GM19238 (cell line): Measurements from ENCODE around the gene C1GALT1C1.
A peak's percentile ranks its signal among the peaks of the same experiment; 100 is the strongest.
"Not testable (repeated sequence)": the region's sequence is repeated elsewhere in the genome, so short reads cannot be mapped to it uniquely, and the experiment has no call there.

Experiments
- DNase-seq: peaks from one replicate; pipeline ENCODE4 v3.0.0; 2011; ENCODE audit warnings: low spot score; ENCODE audit not compliant: insufficient read length

The C1GALT1C1 gene

DNA sequence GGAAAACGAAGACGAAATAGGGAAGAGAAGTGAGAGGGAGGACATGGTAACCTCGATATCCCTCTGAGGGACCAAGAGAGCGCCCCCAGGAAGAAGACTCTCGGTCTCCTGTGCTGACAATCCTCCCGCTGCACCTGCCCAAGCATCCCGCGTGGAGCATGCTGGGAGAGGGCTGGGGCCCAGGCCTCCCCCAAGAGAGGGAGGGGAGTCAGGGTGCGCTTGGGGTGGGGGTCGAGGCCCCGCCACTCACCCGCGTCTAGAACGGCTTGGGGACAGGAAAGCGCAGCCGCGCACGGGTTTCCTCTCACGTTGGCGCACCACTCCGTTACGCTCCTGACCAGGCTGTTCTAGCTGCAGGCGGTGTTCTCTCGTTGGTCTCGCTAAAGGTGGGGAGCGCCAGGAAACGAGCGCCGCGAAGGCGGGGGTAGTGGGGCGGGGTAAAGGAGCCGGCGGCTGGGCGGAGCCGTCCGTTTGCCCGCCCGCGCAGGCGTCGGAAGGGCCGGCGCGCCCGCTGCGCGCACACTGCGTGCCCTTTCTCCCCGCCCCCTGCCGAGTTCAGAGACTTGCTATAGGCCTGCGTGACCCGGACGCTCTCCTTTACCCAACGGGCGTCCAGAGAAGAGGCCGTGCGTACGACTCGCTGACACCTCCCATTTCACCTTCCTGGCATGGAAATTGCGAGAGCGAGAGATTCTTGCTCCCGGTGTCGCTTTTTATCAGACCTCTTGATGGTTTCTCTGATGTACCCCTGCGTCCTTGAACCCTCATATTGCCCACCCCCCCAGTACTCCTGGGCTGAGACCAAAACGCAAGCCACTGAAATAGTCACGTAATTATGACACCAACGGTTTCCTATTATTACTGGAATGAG, at the start of gene C1GALT1C1:
Gene C1GALT1C1, minus strand, starts transcription at position 388 of the 871 bp plus-strand sequence. CDS start 2,888 bp downstream, outside the sequence.
- peak; percentile 50 for DNase-seq

DNA sequence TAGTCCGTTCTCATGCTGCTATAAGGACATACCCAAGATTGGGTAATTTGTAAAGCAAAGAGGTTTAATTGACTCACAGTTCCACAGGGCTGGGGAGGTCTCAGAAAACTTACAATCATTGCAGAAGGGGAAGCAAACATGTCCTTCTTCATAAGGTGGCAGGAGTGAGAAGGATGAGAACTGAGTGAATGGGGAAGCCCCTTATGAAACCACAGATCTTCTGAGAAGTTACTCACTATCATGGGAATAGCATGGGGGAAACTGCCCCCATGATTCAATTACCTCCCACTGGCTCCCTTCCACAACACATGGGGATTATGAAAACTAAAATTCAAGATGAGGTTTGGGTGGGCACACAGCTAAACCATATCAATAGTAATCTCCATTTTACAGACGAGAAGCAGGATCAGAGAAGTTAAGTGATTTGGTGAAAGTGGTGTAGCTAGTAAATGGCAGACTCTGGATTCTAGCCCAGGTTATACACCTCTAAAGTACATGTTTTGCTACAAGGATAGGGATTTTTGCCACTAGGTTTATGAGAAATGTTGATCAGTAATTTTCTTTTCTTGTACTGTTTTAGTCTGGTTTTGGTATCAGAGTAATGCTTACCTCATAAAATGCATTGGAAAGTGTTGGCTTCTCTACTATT, 47.3 kb upstream of the C1GALT1C1 start:
- DNase-seq = no peak

DNA sequence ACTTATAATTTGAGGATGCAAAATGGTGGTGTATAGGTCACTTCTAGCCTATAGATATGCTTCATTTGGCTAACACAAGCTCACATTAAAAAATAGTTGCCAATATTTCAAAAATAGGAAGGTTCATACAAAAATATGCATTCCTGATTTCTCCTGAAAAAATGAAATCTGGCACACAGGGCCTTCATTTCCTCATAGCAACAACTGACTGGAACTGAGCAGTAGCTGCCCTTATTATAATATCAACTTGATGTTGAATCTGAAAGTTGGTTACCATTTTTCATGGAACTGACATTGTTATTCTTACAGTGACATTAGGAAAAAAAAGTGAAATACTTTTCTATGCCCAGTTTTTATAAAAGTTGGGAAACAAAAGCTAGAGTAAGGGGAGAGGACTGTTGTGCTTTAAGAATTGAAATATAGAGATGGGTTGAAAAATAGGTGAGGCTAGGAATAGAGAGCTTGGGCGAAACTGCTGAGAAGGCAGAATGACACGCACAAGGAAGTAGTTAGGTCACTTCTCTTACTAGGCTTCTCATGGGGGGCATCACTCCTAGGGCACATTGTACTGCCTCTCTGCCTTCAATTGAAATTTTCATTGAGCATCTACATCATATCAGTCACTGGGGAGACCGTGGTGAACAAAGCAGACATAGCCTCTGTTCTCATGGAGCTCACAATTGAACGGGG, 43.1 kb upstream of the C1GALT1C1 start:
- no peak for DNase-seq

DNA sequence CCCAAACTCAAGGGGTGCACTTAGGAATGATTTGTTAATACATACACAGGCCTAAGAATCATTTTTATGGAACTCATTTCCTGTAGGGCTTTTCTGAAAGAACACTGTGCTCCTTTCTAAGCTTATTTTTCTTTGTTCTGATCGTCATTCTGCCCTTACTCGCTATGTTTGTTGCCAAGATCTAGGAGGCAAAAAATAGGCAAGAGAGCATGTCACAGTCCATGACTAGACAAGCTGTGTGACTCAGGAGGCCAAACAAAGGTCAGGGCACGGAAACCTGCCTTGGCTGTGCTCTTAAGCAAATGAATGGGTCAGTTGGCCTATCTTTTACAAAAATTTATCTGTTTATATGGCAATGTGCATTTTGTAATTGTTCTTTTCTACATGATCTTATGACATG, 42.5 kb upstream of the C1GALT1C1 start:
- no peak for DNase-seq

DNA sequence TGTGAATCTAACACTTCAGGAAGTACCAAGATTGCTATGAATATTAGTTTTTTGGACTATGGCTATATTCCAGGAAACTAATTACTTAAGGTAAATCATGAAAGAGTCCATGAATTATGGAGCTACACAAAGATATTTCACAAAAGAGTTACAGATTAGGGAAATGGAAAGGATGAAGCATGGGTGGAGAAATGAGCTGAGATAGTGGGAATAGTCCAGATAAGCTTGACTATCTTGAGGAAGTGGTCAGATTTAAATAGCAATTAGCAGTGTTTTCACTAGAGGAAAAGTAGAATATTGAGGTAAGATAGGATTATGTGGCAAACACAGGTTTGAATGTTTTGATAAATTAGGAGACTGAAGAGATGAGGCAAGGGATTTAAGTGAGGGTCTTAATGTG, 42.1 kb upstream of the C1GALT1C1 start:
- DNase-seq = no peak

DNA sequence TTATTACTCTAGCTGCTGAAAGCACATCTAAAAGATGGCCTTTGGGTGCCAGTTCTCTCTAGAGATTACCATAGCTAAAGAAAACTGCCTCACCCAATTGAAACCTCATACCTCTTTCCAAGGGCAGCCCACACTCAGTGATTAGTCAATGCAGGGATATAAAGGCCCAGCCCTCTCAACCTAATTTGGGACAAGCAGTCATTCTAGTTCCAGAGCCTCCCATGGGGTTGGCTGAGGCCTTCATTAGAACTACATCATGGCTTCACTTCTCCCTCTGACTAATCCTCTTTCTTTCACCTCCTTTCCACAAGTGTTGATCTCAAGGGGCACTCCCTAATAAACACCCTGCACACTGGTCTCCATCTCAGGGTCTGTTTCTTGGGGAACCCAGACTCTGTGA, 38.5 kb upstream of the C1GALT1C1 start:
- no peak for DNase-seq

DNA sequence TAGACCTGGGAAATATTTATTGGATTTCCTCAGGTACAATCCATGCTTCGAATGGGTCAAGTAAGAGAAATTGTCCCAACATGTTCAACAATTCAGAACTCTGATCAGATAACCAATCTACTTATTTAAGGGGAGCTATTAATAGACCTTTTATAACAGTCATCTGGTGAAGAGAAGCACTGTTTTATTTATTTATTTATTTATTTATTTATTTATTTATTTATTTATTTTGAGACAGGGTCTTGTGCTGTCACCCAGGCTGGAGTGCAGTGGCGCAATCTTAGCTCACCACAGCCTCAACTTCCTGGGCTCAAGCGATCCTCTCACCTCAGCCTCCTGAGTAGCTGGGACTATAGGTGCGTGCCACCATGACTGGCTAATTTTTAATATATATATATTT, 34.7 kb upstream of the C1GALT1C1 start:
- not testable (repeated sequence) for DNase-seq

DNA sequence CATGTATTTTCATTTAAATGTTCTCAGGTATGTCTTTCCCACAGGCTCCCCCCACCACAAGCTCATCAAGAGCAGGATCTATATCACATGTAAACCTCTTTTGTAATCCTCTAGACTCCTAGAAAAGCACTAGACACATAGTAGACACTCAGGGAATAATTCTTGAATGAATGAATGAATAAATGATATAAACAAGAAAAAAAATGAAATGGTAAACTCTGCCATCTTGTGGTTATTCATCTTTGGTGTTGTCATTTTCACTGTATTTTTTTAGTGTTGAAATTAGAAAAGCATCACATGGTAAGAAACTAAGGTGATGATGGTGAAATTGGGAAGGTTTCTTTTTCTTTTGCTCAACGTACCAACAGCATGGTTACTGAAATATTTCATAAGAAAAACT, 34.2 kb upstream of the C1GALT1C1 start:
- DNase-seq = no peak

DNA sequence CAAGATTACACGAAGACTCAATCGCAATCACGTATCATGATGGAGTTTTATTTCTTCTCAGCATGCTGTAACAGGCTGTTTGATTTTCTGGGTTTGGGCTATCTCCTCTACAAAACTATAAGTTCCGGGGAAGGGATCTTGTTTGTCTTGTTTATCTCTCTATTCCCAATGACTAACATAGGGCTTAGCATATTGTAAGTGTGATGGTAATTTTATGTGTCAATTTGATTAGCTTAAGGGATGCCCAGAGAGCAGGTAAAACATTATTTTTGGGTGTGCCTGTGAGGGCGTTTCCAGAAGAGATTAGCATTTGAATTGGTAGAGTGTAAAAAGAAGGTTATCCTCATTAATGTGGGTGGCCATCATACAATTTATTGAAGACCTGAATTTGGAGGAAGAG, 32.8 kb upstream of the C1GALT1C1 start:
- no peak for DNase-seq

DNA sequence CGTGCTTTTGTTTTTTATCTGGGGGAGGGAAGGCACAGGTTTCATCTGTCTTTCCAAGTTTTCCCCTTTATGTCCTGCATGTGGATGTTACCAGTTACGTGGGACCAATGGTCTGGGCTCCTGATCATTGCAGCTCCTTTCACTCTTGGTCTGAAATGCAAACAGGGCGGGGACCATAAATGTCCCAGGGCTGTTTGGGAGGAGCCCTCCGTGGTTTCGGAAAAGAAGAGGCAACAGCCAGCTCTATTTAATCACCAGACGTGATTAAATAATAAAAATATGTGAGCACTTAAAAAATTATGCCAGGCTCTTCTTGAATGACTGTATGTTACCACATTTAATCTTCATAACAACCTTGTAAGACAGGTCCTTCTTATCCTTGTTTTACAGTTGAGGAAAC, 30.8 kb upstream of the C1GALT1C1 start:
- no peak for DNase-seq

DNA sequence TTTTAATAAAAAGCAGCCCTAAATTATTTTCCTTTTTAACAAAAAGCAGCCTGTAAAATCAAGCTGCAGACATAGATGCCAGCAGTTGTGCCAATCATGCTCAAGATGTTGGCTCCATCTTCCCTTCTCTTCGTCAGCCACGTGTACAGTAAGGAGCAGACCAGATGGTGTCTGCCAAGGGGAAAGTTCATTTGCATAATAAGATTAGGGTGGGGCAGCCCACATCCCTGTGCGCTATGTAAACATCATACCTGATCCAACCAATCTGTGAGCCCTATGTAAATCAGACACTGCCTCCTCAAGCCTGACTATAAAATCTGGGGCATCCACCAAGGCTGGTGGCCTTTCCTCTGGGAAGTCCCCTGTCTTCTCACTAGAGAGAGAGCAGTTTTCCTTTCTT, 23.1 kb upstream of the C1GALT1C1 start:
- no peak for DNase-seq

DNA sequence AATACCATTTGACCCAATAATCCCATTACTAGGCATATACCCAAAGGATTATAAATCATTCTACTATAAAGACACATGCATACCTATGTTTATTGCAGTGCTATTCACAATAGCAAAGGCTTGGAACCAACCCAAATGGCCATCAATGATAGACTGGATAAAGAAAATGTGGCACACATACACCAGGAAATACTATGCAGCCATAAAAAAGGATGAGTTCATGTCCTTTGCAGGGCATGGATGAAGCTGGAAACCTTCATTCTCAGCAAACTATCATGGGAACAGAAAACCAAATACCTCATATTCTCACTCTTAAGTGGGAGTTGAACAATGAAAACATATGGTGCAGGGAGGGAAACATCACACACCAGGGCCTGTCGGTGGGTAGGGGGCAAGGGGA, 22.4 kb upstream of the C1GALT1C1 start:
- DNase-seq = not testable (repeated sequence)

DNA sequence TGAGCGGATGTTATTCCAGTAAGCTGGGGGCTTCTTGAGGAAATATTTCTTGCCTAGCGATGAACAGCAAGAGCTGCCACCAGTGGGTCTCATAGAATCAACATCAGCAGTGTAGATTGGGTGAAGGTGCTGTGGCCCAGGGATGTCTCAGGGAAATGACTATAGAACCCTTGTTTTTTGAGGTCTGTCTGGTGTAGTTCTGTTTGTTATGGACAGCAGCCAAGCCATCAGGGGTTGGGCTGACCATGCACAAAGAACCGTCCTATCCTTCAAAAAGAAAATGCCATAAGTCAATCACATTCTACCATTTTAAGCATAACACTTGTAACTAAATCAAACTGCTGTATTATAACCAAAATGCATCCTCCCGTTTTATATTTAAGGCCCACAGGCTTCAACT, 17.3 kb upstream of the C1GALT1C1 start:
- DNase-seq = no peak

DNA sequence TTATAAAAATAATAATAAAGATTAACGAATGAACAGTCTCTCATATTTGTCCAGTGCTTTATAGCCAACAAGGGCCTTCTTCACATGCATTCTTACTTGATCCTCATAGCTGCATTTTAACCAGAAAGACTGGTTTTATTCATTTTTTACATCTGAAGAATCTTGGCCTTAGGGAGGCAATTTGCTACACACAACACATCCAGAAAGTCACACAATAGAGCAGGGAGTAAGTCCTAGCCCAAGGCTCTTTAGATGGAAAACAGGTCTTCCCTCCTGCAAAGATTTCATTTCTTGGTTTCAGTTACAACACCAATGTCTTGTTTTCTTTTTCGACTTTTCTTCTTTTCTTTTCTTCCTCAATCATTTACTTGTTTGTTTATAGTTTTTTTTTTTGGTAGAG, 13.0 kb upstream of the C1GALT1C1 start:
- DNase-seq = no peak

DNA sequence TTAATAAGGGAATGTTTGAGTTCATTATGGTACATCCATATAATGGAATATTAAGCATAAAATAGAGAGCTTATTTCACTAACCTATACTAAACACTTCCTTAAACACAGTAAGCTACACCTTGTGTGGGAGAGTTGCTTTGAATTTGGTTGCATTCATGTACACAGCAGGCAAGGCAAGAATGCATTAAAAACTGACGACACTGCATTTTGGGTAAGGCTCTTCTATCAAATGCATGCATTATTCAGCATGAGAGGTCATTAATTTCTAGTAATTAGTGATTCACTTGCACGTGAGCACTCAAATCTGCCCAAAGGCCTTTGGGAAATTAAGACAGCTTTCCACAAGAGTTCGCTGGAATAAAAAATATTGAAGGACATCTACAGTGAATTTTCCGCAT, 8.8 kb upstream of the C1GALT1C1 start:
- no peak for DNase-seq

DNA sequence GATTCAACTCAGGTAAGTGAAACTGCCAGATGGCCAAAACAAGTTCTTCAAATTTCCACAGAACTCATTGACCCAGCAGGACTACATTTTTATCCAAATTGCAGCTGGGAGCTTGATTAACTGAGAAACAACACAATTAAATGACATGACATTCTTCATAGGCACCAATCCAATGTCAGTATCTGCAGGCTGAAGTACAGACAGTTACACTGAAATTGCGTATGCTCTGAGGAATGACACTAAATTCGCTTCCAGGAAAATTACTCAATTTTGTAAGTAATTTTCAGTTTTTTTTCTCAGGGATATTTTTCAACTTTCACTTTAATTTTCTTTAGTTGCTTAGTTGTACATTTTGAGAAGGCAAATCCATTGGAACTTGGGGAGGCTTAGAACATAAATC, 4.5 kb downstream of the C1GALT1C1 start:
- no peak for DNase-seq

DNA sequence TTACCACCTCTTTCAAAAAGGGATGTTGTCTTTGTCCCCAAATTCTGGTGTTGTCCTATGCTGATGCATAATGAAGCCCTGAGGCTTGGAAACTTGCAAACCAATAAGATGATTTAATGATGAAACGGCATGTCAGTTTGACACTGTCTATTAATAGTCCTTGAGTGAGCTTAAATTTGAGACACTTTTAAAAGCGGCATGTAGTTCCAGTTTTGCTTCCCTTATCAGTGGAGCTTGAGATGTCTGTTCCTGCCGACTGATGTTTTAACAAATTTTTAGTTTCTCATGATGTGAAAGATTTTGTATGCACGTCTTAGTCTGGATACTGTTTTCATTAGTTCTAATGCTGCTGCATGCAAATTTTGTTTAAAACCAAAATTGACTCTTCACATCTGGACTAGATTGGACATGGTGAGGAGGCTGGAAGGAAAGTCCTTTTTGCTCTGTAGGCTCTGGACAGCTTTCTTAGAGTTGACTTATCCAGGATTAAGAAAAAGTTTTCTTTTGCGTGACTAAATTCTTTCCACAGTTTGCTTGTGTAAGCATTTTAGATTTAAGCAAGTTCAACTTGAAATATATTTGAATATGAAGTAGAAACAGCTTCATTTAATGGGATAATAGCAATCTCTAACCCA, 11.7 kb downstream of the C1GALT1C1 start:
- DNase-seq = no peak

DNA sequence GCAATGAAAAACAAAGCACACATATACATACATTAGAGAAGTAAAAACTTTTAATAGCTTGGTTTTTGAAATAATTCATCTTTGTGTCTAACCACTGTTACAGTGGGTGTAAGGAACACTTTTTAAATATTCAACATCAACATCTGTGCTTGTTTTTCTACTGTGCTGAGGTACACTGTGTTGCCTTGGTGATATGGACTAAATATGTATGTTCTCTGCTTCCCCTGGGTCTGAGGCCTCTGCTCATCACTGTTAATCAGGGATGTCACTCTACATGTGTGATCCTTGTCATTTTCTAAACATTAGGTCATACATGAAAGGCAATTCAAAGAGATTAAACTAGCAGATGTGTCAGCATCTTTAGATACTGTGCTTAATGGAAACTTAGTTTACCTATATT, 15.0 kb downstream of the C1GALT1C1 start:
- DNase-seq = no peak

DNA sequence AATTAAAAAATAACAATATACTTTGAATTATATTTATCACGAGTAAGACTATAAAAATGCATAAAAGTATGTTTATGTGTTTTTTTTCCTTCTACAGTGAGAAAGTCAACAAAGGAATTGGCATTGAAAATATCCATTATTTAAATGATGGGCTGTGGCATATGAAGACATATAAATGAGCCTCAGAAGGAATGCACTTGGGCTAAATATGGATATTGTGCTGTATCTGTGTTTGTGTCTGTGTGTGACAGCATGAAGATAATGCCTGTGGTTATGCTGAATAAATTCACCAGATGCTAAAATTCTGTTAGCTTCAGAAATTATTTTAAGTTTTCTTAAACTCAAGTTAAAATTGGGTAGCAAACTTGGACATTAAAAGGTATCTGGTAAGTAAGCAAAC, 17.8 kb downstream of the C1GALT1C1 start:
- DNase-seq = no peak

DNA sequence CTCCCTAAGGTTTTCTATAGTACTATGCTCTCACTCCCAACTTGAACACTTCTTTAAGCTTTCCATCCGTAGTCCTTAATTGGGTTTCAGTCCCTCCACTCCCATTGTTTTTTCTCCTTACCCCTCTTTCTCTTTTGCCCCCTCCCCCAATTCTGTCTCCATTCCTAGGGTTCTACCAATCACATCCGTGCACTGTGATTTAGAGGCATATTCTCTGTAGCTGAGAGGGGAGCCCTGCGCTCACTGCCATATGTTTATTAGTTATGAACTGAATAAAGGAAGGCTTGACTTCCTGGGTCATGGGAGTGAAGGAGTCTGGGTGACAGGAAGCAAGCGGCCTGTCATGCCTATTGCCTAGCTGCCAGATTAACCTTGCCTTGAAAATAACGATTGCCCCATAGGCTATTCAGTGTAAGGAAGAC, 25.5 kb downstream of the C1GALT1C1 start:
- peak; percentile 16 for DNase-seq

DNA sequence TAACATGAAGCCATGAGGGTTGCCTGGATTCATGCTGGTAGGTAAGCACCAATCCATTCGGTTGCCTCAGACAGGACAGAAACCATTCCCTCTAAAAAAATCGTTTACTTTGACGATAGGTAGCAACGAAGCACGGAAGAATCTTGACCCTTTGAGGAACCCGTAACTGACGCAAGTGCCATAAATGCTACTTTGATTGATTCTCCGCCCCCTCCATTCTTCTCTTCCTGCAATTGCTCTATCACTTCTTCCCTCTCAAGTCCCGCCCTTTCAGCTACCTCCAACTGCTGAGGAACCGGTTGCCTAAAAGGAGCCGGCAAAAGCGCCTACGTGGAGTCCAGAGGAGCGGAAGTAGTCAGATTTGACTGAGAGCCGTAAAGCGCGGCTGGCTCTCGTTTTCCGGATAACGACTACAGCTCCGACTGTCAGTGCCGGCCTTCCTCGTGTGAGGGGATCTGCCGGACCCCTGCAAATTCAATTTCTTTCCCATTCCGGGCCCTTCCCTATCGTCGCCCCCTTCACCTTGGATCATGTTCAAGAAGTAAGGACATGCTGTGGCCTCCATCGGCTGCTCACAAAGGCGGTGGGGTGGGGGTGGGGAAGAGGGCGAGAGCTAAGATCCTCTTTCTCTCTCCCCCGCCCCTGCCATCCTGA, 26.0 kb downstream of the C1GALT1C1 start, which contains the start of gene MCTS1:
Gene MCTS1, plus strand, starts transcription at position 395 of the 654 bp plus-strand sequence. Its CDS starts 136 bp downstream, at position 531.
- peak; percentile 27 for DNase-seq
